ENCODE measurements around the gene TRIM67. TPM values are rescaled to one million over a fixed set of nuclear protein-coding genes. Genes with fewer than 3 reads are reported as not detected.

The TRIM67 gene
- total and polyA plus RNA-seq, 4 donors: under 0.01 to 0.09 TPM; not detected in 2

DNA sequence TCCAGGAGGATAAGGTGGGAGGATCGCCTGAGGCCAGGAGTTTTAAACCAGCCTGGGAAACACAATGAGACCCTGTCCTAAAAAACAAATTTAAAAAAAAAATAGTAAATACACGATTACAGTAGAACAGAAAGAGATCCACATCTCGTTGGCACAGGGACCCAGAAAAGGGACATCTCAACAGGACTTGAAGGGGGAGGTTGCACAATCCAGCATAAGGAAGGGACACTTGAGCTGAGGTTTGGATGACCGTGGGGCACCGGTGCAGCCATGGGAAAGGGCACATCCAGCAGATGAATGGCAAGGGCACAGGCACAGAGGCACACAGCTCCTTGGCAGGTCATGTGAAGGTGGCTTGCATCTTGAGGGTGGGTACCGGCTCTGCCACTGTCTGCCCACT is 20.5 kb downstream of the TRIM67 start:
- Histone ChIP-seq H3K27me3 (ENCODE audit: control insufficient read depth in 3 of 3, insufficient read depth in 3 of 3, low read length in 2 of 3) (peaks cover 0 to 2% (median under 1%) of the 10 kb centered on the region in 3 donors), H3K27ac (ENCODE audit: low read depth in 1 of 2, low read length in 1 of 2) (no peak overlapping the region), H3K4me1 (ENCODE audit: control insufficient read depth in 5 of 5, insufficient read depth in 5 of 5, low read length in 5 of 5) (peaks cover 0 to 12% (median 0%) of the 10 kb centered on the region in 5 donors), H3K9me3 (ENCODE audit: control insufficient read depth in 4 of 4, insufficient read depth in 3 of 4, low read length in 3 of 4) (peaks cover 0 to 7% (median 2%) of the 10 kb centered on the region in 4 donors), H3K4me3 (no peak overlapping the region), H3K36me3 (ENCODE audit: control insufficient read depth in 4 of 4, insufficient read depth in 4 of 4, low read length in 4 of 4) (no peaks in the 10 kb centered on the region), H3K9ac (ENCODE audit: insufficient read depth in 1 of 2, low read length in 2 of 2) (no peak overlapping the region)
- 69 to 78% methylated on average over 6 of the region's 6 CpGs for WGBS, 2 donors
- TF ChIP-seq, protein P1, sequence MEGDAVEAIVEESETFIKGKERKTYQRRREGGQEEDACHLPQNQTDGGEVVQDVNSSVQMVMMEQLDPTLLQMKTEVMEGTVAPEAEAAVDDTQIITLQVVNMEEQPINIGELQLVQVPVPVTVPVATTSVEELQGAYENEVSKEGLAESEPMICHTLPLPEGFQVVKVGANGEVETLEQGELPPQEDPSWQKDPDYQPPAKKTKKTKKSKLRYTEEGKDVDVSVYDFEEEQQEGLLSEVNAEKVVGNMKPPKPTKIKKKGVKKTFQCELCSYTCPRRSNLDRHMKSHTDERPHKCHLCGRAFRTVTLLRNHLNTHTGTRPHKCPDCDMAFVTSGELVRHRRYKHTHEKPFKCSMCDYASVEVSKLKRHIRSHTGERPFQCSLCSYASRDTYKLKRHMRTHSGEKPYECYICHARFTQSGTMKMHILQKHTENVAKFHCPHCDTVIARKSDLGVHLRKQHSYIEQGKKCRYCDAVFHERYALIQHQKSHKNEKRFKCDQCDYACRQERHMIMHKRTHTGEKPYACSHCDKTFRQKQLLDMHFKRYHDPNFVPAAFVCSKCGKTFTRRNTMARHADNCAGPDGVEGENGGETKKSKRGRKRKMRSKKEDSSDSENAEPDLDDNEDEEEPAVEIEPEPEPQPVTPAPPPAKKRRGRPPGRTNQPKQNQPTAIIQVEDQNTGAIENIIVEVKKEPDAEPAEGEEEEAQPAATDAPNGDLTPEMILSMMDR (IDR thresholded peaks at IDR 0.05; ENCODE audit: control extremely low read depth, extremely low read depth): no peak
- ATAC-seq (ENCODE audit: insufficient read depth, low FRiP score) (no peak), DNase-seq (no peak)

DNA sequence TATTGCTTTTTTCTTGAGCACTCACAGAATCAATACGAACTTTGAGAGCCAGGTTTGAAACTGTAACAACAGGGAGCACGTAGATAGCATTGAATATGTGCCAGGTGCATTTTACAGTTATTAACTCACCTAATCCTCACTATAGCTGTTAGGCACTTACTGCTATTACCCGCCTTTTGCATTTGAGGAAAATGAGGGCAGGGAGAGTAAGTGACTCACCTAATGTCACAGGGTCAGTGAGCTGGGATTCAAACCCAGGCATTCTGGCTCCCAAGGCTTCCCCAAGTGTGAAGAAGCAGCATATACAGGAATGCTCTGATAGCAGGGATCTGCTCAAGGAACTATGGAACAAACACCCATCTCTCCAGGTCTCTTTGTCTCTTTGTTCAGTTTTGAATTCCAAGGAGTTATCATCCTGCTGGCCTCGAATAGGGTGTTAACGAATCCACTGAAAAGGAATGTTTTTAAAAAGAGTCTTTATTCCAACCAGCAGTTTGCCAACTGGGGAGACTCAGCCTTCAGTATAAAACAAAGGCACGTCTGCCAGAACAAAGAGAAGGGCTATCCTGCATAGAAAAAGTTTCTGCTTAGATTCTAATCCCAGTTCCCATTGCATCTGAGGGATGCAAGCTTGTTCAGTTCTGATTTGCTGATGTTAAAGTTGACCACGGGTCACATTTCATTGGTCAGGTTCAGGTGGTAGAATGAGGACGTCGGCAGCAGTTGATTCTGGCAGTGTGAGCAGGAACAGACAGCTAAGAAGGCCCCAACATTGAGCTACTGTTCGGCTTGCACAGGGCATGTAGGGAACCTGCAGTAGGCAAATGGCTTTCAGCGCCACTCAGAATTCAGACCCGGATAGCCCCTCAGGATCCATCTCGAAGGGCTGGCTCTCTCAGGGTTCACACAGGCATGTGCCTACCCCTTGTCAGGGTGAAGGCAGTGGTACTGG is 22.1 kb downstream of the TRIM67 start:
- 71 to 73% methylated on average over 13 of the region's 13 CpGs for WGBS, 2 donors
- H3K9ac ChIP-seq (ENCODE audit: insufficient read depth in 1 of 2, low read length in 2 of 2): no peak overlapping the region
- no peak overlapping the region for H3K27ac ChIP-seq (ENCODE audit: low read depth in 1 of 2, low read length in 1 of 2)
- no peaks in the 10 kb centered on the region for H3K4me1 ChIP-seq (ENCODE audit: control insufficient read depth in 5 of 5, insufficient read depth in 5 of 5, low read length in 5 of 5)
- DNase-seq (no peak), ATAC-seq (ENCODE audit: insufficient read depth, low FRiP score) (no peak)
- H3K36me3 ChIP-seq (ENCODE audit: control insufficient read depth in 4 of 4, insufficient read depth in 4 of 4, low read length in 4 of 4): no peaks in the 10 kb centered on the region
- TF ChIP-seq, protein P1 (IDR thresholded peaks at IDR 0.05; ENCODE audit: control extremely low read depth, extremely low read depth): no peak
- peaks cover 0 to 7% (median 0%) of the 10 kb centered on the region in 4 donors for H3K9me3 ChIP-seq (ENCODE audit: control insufficient read depth in 4 of 4, insufficient read depth in 3 of 4, low read length in 3 of 4)
- peaks cover 0 to 8% (median 2%) of the 10 kb centered on the region in 3 donors for H3K27me3 ChIP-seq (ENCODE audit: control insufficient read depth in 3 of 3, insufficient read depth in 3 of 3, low read length in 2 of 3)
- no peak overlapping the region for H3K4me3 ChIP-seq

DNA sequence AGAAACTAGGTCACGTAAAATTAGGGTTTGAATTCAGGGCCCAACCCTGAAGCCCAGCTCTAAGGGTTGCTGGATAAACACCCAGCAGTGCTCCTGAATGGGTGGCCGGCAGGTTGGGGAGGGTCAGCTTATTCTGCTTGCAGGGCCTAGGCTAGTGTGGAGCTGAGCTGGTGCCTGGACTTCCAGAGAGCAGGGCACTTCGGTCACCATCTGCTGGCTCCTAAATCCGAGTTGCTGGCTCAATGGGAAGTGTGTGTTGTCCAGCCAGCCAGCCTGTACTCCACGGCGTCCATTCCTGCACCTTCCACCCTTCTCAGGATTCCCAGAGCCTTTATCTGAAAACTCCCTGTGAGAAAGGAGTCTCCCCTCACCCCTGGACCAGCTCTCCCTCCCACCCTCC is 23.0 kb downstream of the TRIM67 start:
- no peaks in the 10 kb centered on the region for H3K36me3 ChIP-seq (ENCODE audit: control insufficient read depth in 4 of 4, insufficient read depth in 4 of 4, low read length in 4 of 4)
- 84 to 91% methylated on average over 6 of the region's 6 CpGs for WGBS, 2 donors

More for the DNA sequence above, 23.0 kb downstream of the TRIM67 start:
- ATAC-seq (ENCODE audit: insufficient read depth, low FRiP score) (no peak), DNase-seq (no peak)
- Histone ChIP-seq H3K27ac (ENCODE audit: low read depth in 1 of 2, low read length in 1 of 2) (no peak overlapping the region), H3K9ac (ENCODE audit: insufficient read depth in 1 of 2, low read length in 2 of 2) (no peak overlapping the region), H3K27me3 (ENCODE audit: control insufficient read depth in 3 of 3, insufficient read depth in 3 of 3, low read length in 2 of 3) (peaks cover 0 to 8% (median 2%) of the 10 kb centered on the region in 3 donors), H3K9me3 (ENCODE audit: control insufficient read depth in 4 of 4, insufficient read depth in 3 of 4, low read length in 3 of 4) (peaks cover 0 to 8% (median 0%) of the 10 kb centered on the region in 4 donors), H3K4me1 (ENCODE audit: control insufficient read depth in 5 of 5, insufficient read depth in 5 of 5, low read length in 5 of 5) (no peaks in the 10 kb centered on the region), H3K4me3 (no peak overlapping the region)
- TF ChIP-seq, protein P1 (IDR thresholded peaks at IDR 0.05; ENCODE audit: control extremely low read depth, extremely low read depth): no peak

All from lung (tissue), 12 donors.